Sigmoid colon (tissue), 4 donors: ENCODE results near the gene STAP2.

ENCODE experiments used
- CTCF ChIP-seq, 4 experiments: fragments of 450-650 bp in 3 of 4; fragments of 200-600 bp in 1 of 4; IDR thresholded peaks; one replicate each; pipeline ENCODE4 v1.5.1; 2016 to 2019; ENCODE audit warnings: antibody characterized with exemption in 4 of 4, mild to moderate bottlenecking in 3 of 4, moderate library complexity in 2 of 4
- EP300 ChIP-seq, 4 donors: sonication (generic); formaldehyde crosslinking; IDR thresholded peaks; one replicate each; pipeline ENCODE4 v1.6.1; 2017; ENCODE audit warnings: antibody characterized with exemption in 4 of 4
- POLR2A ChIP-seq, 2 donors: fragments of 450-650 bp; IDR thresholded peaks; one replicate each; pipeline ENCODE4 v1.6.1; 2016; ENCODE audit warnings: antibody characterized with exemption in 2 of 2, mild to moderate bottlenecking in 2 of 2, moderate library complexity in 2 of 2
- POLR2AphosphoS5 ChIP-seq, 4 donors: sonication (generic); formaldehyde crosslinking; IDR thresholded peaks; one replicate each; pipeline ENCODE4 v1.6.1; 2017; ENCODE audit warnings: antibody characterized with exemption in 4 of 4

GRCh38 chr19:4370418-4371041 lies 31.9 kb upstream of the STAP2 start:
- no peak for TF ChIP-seq CTCF (IDR thresholded peaks at IDR 0.05)
- TF ChIP-seq EP300 (IDR thresholded peaks at IDR 0.05) = no peak
- no peak for TF ChIP-seq POLR2A (IDR thresholded peaks at IDR 0.05)
- TF ChIP-seq POLR2AphosphoS5 (IDR thresholded peaks at IDR 0.05) = no peak
